GM18519 (cell line): Measurements from ENCODE around the gene ITGB8.

ENCODE experiments used
- ATAC-seq: cut with Tn5 transposase; IDR thresholded peaks from one replicate; pipeline ENCODE4 v1.9.1; 2021; ENCODE audit warnings: mild to moderate bottlenecking, moderate library complexity; ENCODE audit not compliant: unreplicated experiment, low FRiP score

ITGB8 gene

GRCh38 chr7:20307119-20307518 lies 23.6 kb upstream of the ITGB8 start:
- peak; percentile 79 for ATAC-seq

- no peak for ATAC-seq
These were observed 22.8 kb upstream of the ITGB8 start for GRCh38 chr7:20307901-20308300.

DNA sequence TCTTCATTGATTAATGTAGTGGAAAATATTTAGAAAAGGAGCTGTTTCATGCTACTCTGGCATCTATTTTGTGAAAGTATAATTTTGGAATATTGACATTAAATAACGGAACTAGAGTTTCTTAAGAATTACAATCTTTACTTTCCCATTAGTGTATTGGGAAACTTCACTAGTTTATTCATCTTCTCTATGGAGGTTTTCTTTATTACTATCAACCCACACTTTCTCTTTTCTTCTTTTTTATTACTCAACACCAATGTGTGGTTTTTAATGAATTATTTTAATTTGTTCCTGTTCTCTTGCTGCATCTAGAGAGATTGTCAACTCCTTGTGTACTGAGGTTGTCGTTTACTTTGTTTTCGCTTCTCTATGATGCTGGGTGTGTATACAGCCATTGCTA lies 20.4 kb upstream of the ITGB8 start:
- no peak for ATAC-seq

GRCh38 chr7:20310963-20311742 lies 19.5 kb upstream of the ITGB8 start:
- no peak for ATAC-seq

DNA sequence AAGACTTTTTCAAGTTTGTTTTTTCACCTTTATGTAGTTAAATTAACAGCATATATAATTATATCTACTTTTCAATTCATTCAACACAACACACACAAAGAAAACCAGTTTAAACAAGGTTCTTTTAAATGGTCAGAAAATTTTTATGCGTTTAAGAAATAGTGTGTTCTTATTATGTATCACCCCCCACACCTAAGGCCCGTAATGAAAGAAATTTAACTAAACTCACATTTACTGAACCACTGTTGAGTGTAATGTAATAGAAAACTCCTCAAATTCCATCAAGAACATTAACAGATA lies 19.0 kb upstream of the ITGB8 start:
- no peak for ATAC-seq

GRCh38 chr7:20312562-20312961 lies 18.1 kb upstream of the ITGB8 start:
- no peak for ATAC-seq

DNA sequence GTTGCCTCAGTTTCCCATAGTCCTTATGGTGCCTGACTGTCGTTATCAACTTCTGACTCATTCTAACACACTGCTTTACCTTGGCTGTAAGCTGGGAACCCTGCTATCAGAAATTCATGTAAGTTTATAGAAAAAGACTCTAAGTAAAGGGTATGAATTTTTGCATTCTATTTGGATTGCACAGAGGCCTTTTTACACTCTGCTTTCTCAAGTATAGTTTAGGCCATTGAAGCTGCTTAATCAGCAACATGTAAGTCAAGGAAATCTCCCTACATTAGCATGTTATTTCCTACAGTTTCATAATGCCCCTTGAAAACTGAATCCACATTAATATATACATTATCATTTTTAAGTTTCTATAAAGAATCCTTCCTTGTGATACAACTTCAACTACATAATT lies 17.1 kb upstream of the ITGB8 start:
- ATAC-seq, result no peak

DNA sequence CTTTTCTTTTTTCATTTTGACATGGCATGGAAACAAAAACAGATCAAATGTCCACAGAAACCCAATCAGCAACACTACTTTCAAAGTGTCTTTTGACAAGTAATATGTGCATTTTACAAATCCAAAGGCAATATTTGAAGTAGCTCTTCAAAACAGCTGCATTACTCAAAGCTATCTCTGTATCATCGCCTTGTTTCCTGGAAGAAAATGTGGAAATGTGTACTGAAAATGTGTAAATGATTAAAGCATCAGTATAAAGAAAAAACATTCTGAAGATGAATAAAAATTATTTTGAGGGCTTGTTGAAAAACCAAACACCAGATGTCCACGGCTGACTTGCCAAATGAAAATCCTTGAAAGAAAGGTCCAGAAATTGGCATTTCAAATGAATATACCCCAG lies 16.5 kb upstream of the ITGB8 start:
- no peak for ATAC-seq

DNA sequence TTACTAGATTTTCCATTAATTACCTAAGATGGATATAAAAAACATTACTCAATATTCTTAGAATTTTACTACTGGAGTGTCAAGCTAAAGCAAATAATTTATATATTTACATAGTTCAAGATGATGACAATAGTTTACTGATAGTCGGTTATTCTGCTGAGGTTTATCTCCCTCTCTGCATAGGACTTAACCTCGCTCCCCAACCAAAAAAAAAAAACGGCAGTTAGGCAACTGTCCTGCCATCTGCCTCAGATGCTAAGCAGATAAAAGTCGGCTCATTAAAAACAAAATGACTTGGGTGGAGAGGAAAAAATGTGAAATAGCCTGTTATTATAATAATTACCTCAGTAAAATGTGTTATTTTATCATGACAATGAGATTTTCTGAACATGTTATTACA lies 14.0 kb upstream of the ITGB8 start:
- no peak for ATAC-seq

GRCh38 chr7:20317413-20317812 lies 13.3 kb upstream of the ITGB8 start:
- ATAC-seq, result no peak

DNA sequence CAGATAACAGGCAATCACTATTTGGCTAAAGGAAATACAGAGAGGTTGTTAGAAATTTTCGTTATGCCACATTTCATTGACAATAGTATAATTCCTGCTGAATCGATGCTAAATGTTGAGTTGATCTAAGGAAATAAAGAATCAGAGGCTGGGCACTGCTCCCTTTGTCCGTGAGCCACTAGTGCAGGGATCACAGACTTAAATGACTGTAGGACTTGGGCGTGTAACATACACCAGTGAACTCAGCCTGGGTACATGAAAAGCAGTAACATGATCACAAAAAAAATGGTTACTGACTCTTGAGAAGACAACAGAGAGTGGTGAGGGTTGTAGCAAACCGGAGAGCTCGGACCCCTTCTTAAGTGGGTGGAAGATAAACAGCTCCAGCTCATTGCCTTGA lies 11.8 kb upstream of the ITGB8 start:
- ATAC-seq, result no peak

DNA sequence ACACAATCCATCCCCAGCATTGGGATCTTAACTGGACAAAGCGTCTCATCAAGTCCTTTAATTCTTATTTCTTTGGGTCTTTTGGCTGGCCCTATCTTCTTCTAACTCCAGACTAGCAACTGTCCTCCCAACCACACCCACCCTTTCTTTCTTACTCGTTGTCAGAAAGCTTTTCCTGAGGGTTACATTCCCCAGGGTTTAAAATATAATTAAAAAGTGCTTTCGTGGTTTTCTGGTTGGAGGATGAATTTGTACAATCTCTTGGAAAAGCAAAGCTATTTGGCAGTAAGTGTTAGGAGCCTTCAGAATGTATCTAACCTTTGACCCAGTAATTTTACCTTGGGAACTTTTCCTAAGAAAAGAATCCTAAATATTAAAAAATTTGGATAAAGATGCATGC lies 10.4 kb upstream of the ITGB8 start:
- no peak for ATAC-seq

- ATAC-seq, result no peak
These were observed 9.9 kb upstream of the ITGB8 start for GRCh38 chr7:20320786-20321185.

- no peak for ATAC-seq
These were observed 7.1 kb upstream of the ITGB8 start for GRCh38 chr7:20323595-20323994.

DNA sequence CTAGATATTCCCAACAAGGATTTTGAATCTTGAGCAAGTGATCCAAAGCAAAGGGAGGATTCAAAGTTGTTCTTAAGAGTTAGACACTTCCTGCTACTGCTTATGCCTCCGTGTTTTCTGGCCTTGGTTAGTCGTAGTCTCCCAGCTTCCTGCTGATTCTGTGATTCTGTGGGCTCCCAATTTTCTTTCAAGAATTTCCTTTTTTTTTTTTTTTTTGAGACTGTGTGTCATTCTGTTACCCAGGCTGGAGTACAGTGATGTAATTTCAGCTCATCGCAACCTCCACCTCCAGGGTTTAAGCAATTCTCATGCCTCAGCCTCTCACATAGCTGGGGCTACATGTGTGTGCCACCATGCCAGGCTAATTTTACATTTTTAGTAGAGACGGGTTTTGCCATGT lies 4.4 kb upstream of the ITGB8 start:
- ATAC-seq, result no peak

DNA sequence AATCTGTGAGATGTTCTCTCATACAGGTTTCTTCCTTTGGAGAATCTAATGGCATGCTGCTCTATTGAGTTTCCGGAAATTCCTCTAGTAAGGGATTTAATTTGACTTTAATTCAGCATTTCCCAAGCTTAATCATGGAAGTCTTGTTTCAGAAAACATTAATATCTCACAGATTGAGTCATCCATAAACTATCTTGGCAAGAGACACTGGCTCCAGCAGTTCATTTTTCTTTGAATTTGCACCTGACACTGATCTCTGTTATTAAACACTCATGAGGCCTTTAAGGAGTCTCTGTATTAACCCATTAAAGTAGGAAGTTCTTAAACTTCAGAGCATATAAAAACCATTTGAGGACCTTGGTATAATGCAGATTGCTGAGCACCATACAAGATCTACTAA lies 3.6 kb upstream of the ITGB8 start:
- no peak for ATAC-seq

- ATAC-seq, result no peak
These were observed 2.7 kb upstream of the ITGB8 start for GRCh38 chr7:20328027-20328426.

GRCh38 chr7:20328692-20329091 lies 2.0 kb upstream of the ITGB8 start:
- ATAC-seq, result no peak

- ATAC-seq, result peak; percentile 29
These were observed 1.1 kb upstream of the ITGB8 start for GRCh38 chr7:20329389-20330238.

- peak; percentile 22 for ATAC-seq
These were observed 519 bp downstream of the ITGB8 start for GRCh38 chr7:20330928-20331909.
